Tibial artery (tissue), 4 donors: Measurements from ENCODE around the gene KIT.
A peak's percentile ranks its signal among the peaks of the same experiment; 100 is the strongest.

ENCODE experiments used
- DNase-seq, 2 donors: peaks; one replicate each; pipeline ENCODE4 v3.0.0-alpha.2; 2019
- H3K27ac ChIP-seq, 2 donors: fragments of 200-600 bp; sonication (generic) in 1 of 2; 1 replicate in 1 of 2; 2 replicates in 1 of 2; pipeline ENCODE4 v1.5.1; 2018 to 2019; ENCODE audit warnings: mild to moderate bottlenecking in 1 of 2
- H3K27me3 ChIP-seq, 2 donors: fragments of 200-600 bp; sonication (generic) in 1 of 2; one replicate each; pipeline versions ENCODE4 v1.5.1 to v1.6.0; 2016 to 2019
- H3K36me3 ChIP-seq, 3 donors: fragments of 200-600 bp; sonication (generic) in 2 of 3; one replicate each; pipeline ENCODE4 v1.5.1; 2016 to 2019; ENCODE audit warnings: mild to moderate bottlenecking in 2 of 3
- H3K4me1 ChIP-seq, 4 donors: fragments of 200-600 bp; sonication (generic) in 2 of 4; 1 replicate in 3 of 4; 2 replicates in 1 of 4; pipeline ENCODE4 v1.5.1; 2016 to 2019
- H3K4me3 ChIP-seq, 2 donors: fragments of 200-600 bp; sonication (generic) in 1 of 2; 1 replicate in 1 of 2; 2 replicates in 1 of 2; pipeline ENCODE4 v1.5.1; 2018 to 2019; ENCODE audit warnings: mild to moderate bottlenecking in 2 of 2
- H3K9me3 ChIP-seq, 3 donors: fragments of 200-600 bp; sonication (generic) in 1 of 3; one replicate each; pipeline ENCODE4 v1.5.1; 2016 to 2019
- CTCF ChIP-seq, 2 experiments: fragments of 200-600 bp in 1 of 2; fragments of 450-650 bp in 1 of 2; IDR thresholded peaks; one replicate each; pipeline ENCODE4 v1.5.1; 2017 to 2019; ENCODE audit warnings: antibody characterized with exemption in 2 of 2, mild to moderate bottlenecking in 1 of 2, moderate library complexity in 1 of 2
- intact Hi-C: fragments of 100-400 bp; cut with DNase I; formaldehyde crosslinking; loops from one replicate; pipeline ENCODE4 v1.15.0; 2023; ENCODE audit warnings: low total_unique reads

The KIT gene

GRCh38 chr4:54657185-54657550 lies 589 bp upstream of the KIT start:
- peak overlapping the region; percentile 22 to 75 for H3K27ac ChIP-seq
- H3K4me3 ChIP-seq, result peak overlapping the region; percentile 65 to 82
- DNase-seq, result no peak
- TF ChIP-seq CTCF (IDR thresholded peaks at IDR 0.05), result no peak
- no peaks in the 10 kb centered on the region for H3K27me3 ChIP-seq
- H3K9me3 ChIP-seq, result no peaks in the 10 kb centered on the region
- peaks cover 0 to 37% (median 20%) of the 10 kb centered on the region in 4 donors for H3K4me1 ChIP-seq
- intact Hi-C loops, result no loop called here
- no peaks in the 10 kb centered on the region for H3K36me3 ChIP-seq

- TF ChIP-seq CTCF (IDR thresholded peaks at IDR 0.05), result peak; percentile 32 to 34
- Histone ChIP-seq H3K4me1 (peaks cover 0 to 37% (median 20%) of the 10 kb centered on the region in 4 donors), H3K4me3 (peak overlapping the region; percentile 65 to 82), H3K27ac (peak overlapping the region; percentile 22 to 75), H3K36me3 (no peaks in the 10 kb centered on the region), H3K9me3 (no peaks in the 10 kb centered on the region), H3K27me3 (no peaks in the 10 kb centered on the region)
- peak; percentile 43 to 82 for DNase-seq
- intact Hi-C loops, result no loop called here
Observed at GRCh38 chr4:54658252-54659093, 716 bp downstream of the KIT start.

- no peaks in the 10 kb centered on the region for H3K36me3 ChIP-seq
- peak overlapping the region; percentile 65 to 82 for H3K4me3 ChIP-seq
- peak overlapping the region; percentile 22 to 75 for H3K27ac ChIP-seq
- no peak for TF ChIP-seq CTCF (IDR thresholded peaks at IDR 0.05)
- H3K4me1 ChIP-seq, result peaks cover 0 to 37% (median 20%) of the 10 kb centered on the region in 4 donors
- intact Hi-C loops, result no loop called here
- DNase-seq, result no peak
- no peaks in the 10 kb centered on the region for H3K27me3 ChIP-seq
- H3K9me3 ChIP-seq, result no peaks in the 10 kb centered on the region
Observed at GRCh38 chr4:54659313-54659712, 1.6 kb downstream of the KIT start.

GRCh38 chr4:54659749-54660535 lies 2.2 kb downstream of the KIT start:
- Histone ChIP-seq H3K4me1 (peaks cover 0 to 37% (median 20%) of the 10 kb centered on the region in 4 donors), H3K4me3 (peak overlapping the region; percentile 65 to 82), H3K27ac (no peak overlapping the region), H3K27me3 (no peaks in the 10 kb centered on the region), H3K9me3 (no peaks in the 10 kb centered on the region), H3K36me3 (no peaks in the 10 kb centered on the region)
- no peak for DNase-seq
- TF ChIP-seq CTCF (IDR thresholded peaks at IDR 0.05), result no peak
- intact Hi-C loops, result no loop called here

- no peaks in the 10 kb centered on the region for H3K27me3 ChIP-seq
- peaks cover 0 to 37% (median 20%) of the 10 kb centered on the region in 4 donors for H3K4me1 ChIP-seq
- no peaks in the 10 kb centered on the region for H3K36me3 ChIP-seq
- H3K27ac ChIP-seq, result no peak overlapping the region
- intact Hi-C loops, result no loop called here
- TF ChIP-seq CTCF (IDR thresholded peaks at IDR 0.05), result no peak
- H3K4me3 ChIP-seq, result no peak overlapping the region
- H3K9me3 ChIP-seq, result no peaks in the 10 kb centered on the region
- DNase-seq, result no peak
Observed at GRCh38 chr4:54660591-54660990, 2.8 kb downstream of the KIT start.
